Activated CD4-positive, alpha-beta T cell treated with anti-CD3 and anti-CD28 coated beads for 4 hours (primary cell): ENCODE measurements around the gene CANT1.

Experiments used
- DNase-seq, 2 donors: peaks; one replicate each; pipeline ENCODE4 v3.0.0-alpha.2; 2020

The CANT1 gene

DNA sequence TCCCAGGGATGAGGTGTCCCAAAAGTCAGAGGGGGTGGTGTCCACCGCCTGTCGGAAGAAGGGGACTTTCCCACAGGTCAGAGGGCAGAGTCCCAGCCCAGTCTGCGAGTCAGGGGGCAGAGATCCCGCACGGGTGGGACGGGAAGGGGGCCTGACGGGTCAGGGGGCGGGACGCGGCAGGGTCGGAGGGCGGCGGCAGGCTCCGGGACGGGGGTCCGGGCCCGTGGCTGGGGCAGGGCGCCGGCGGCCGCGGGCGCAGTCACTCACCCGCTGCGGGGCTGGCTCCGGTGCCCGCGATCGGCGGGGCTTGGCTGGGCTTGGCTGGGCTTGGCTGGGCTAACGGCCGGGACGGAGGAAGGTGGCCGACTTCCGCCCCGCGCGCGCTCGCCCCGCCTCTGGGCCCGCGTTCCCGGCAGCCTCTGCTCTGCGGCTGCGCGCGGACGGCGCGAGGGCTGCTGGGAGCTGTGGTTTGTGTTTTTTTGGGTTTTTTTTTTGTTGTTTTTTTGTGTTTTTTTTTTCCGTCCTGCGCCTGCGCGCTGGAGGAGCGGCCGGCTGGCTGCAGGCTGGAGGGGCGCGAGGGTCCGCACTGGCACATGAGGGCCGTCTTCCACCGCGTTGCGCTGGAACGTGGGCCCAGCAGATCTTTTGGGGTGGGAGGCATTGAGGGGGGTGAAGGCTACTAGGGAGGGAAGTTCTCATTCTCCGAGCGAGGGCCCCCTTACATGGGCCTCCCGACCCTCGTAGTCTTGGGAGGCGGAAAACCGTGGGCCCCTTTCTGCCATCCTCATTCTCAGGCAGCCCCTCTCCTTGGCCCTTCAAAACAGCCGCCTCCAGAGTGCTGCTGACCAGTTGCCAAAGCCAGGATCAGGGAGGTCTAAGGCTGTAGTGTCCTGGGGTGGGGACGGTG is at the start of gene CANT1:
CANT1 (minus strand) TSS at position 368 of the 907 bp plus-strand sequence. CDS start 12,142 bp downstream, outside the sequence.
- peak; percentile 77 to 80 for DNase-seq

GRCh38 chr17:79057737-79058385 is 48.3 kb upstream of the CANT1 start:
- no peak for DNase-seq

- no peak for DNase-seq
These were observed 45.6 kb upstream of the CANT1 start for GRCh38 chr17:79055197-79055596.

DNA sequence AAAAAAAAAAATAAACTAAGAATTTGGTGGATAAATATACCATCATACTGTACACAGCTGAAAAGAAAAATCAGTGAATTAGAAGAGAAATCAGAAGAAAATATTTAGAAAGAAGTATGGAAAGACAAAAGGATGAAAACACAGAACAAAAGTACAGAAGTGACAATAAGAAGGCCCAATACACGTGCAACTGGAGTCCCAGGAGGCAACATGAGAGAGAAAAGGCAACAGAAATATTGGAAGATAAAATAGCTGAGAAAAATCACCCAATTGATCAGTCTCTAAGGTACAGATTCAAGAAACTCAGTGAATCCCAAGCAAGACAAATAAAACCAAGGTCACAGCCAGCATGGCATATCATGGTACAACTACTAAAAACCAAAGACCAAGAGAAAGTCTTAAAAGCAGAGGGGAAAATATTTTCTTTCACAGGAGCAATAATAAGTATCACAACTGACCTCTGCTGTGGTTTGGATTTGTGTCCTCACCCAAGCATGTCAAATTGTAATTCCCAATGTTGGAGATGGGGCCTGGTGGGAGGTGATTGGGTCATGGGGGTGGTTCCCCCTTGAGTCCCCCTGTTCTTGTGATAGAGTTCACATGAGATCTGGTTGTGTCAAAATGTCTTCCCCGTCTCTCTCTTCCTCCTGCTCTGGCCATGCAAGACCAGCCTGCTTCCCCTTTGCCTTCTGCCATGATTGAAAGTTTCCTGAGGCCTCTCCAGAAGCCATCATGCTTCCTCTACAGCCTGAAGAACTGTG is 44.8 kb upstream of the CANT1 start:
- DNase-seq: no peak

DNA sequence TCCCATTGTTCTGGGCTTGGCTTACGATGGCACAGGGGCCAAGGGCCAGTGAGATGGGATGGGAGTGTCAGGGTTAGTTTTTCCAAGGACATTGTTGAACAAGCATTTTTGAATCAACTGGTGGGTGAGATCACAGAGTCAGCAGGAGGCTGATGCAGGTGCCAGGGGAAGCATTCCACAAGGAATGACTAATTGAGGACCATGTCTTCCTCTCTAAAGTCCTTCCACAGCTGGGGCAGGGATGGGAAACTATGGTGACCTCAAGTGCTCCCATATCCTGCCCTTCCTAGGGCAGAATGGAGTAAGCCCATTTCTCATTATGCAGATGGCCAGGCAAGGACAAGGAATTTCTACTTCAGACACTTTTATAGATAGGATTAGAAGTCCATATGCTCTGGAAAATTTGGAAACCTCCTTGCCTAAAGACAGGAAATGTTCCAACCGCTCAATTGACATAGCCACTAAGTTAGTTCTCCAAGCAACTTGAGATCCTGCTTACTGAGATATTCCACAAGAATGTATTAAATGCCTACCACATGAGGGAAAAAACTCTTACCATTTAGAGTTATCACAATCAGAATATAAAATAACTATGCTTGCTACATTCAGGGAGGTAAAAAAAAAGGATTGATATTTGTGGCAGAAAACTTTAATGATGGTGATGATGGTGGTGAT is 43.8 kb upstream of the CANT1 start:
- no peak for DNase-seq

- no peak for DNase-seq
These were observed 42.6 kb upstream of the CANT1 start for GRCh38 chr17:79052131-79052530.

GRCh38 chr17:79051306-79051705 is 41.7 kb upstream of the CANT1 start:
- DNase-seq: no peak

GRCh38 chr17:79050551-79050950 is 41.0 kb upstream of the CANT1 start:
- no peak for DNase-seq

- no peak for DNase-seq
These were observed 40.3 kb upstream of the CANT1 start for GRCh38 chr17:79049821-79050220.

- no peak for DNase-seq
These were observed 39.5 kb upstream of the CANT1 start for GRCh38 chr17:79048826-79049755.

DNA sequence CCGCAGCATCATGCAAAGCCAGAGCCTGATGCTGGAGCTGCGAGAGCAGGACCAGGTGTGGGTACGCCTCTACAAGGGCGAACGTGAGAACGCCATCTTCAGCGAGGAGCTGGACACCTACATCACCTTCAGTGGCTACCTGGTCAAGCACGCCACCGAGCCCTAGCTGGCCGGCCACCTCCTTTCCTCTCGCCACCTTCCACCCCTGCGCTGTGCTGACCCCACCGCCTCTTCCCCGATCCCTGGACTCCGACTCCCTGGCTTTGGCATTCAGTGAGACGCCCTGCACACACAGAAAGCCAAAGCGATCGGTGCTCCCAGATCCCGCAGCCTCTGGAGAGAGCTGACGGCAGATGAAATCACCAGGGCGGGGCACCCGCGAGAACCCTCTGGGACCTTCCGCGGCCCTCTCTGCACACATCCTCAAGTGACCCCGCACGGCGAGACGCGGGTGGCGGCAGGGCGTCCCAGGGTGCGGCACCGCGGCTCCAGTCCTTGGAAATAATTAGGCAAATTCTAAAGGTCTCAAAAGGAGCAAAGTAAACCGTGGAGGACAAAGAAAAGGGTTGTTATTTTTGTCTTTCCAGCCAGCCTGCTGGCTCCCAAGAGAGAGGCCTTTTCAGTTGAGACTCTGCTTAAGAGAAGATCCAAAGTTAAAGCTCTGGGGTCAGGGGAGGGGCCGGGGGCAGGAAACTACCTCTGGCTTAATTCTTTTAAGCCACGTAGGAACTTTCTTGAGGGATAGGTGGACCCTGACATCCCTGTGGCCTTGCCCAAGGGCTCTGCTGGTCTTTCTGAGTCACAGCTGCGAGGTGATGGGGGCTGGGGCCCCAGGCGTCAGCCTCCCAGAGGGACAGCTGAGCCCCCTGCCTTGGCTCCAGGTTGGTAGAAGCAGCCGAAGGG is 38.6 kb upstream of the CANT1 start:
- no peak for DNase-seq

- DNase-seq: no peak
These were observed 37.8 kb upstream of the CANT1 start for GRCh38 chr17:79047291-79047920.

DNA sequence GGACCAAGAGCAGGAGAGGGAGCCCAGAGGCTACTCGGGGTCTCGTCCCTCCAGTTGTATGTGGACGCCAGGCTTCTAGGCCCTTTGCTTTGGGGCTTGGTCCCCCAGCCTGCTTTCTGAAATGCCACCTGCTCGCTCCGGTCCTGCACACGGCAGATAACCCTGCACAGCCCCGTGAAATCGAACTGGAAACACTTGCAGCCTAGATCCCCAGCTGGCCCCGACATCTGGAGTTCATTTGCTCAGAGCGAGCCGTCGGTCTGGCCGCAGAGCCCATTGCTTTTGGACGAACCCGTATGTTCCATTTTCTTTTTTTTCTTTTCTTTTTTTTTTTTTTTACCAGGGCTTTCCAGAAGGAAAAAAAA is 37.3 kb upstream of the CANT1 start:
- no peak for DNase-seq

DNA sequence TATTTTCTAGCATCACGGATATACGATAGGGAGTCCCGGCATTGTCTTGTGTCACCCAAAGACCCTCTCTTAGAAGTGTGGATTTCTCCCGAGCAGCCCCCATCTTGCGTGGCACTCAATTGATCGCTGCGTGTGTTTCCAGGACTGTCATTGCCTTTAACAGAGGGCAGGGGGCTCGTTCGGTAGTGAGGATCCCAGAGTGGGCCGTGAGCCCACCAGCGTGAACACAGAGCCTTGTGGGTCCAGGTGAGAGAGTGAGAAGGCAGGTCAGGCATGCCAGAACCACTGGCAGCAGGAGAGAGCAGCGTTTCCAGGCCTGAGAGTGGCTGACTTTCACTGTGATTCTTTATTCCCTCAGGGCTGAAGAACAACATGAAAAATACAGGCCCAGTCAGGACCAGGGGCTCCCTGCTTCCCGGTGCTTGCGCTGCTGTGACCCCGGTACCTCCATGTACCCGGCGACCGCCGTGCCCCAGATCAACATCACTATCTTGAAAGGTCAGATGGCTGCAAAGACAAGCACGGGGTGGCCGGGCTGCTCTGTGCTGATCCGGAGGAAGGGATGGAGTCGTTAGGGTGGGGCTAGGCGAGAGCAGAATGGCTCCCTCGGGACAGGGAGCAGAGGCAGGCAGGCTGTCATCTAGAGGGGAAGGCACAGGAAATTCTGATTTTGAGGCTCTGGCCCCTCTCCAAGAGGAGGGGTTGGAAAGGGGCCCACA is 36.8 kb upstream of the CANT1 start:
- DNase-seq: no peak

GRCh38 chr17:79045842-79046196 is 36.3 kb upstream of the CANT1 start:
- DNase-seq: peak; percentile 42 to 55

- DNase-seq: no peak
These were observed 35.6 kb upstream of the CANT1 start for GRCh38 chr17:79045001-79045729.

GRCh38 chr17:79044462-79044861 is 34.9 kb upstream of the CANT1 start:
- DNase-seq: no peak

GRCh38 chr17:79043931-79044320 is 34.4 kb upstream of the CANT1 start:
- DNase-seq: no peak
